Measurements from ENCODE around the gene PIP5K1B.

Gene PIP5K1B

GRCh38 chr9:68871236-68871635 is 166.2 kb downstream of the PIP5K1B start:
- no peak for ATAC-seq
- TF ChIP-seq POU6F1 (CRISPR knock-in tag; IDR thresholded peaks at IDR 0.05; ENCODE audit: borderline replicate concordance, low read depth): no peak
- TF ChIP-seq ZNF8 (CRISPR knock-in tag; IDR thresholded peaks at IDR 0.05): no peak
- TF ChIP-seq RARB (CRISPR knock-in tag; IDR thresholded peaks at IDR 0.05): no peak
- no peak for TF ChIP-seq PPARA (CRISPR knock-in tag; IDR thresholded peaks at IDR 0.05; ENCODE audit: borderline replicate concordance)
- no peak for TF ChIP-seq OSR1 (CRISPR knock-in tag; IDR thresholded peaks at IDR 0.05)
- TF ChIP-seq TOX (CRISPR knock-in tag; IDR thresholded peaks at IDR 0.05; ENCODE audit: borderline replicate concordance): no peak
- TF ChIP-seq CSRNP3 (CRISPR knock-in tag; IDR thresholded peaks at IDR 0.05): no peak
- TF ChIP-seq TSHZ2 (CRISPR knock-in tag; IDR thresholded peaks at IDR 0.05): no peak
- TF ChIP-seq, protein P1, sequence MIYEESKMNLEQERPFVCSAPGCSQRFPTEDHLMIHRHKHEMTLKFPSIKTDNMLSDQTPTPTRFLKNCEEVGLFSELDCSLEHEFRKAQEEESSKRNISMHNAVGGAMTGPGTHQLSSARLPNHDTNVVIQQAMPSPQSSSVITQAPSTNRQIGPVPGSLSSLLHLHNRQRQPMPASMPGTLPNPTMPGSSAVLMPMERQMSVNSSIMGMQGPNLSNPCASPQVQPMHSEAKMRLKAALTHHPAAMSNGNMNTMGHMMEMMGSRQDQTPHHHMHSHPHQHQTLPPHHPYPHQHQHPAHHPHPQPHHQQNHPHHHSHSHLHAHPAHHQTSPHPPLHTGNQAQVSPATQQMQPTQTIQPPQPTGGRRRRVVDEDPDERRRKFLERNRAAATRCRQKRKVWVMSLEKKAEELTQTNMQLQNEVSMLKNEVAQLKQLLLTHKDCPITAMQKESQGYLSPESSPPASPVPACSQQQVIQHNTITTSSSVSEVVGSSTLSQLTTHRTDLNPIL (CRISPR knock-in tag; IDR thresholded peaks at IDR 0.05; ENCODE audit: low read depth): no peak
- TF ChIP-seq ZNF70 (CRISPR knock-in tag; IDR thresholded peaks at IDR 0.05): no peak
- no peak for TF ChIP-seq ZC3H10 (CRISPR knock-in tag; IDR thresholded peaks at IDR 0.05)
- TF ChIP-seq ARNTL (CRISPR knock-in tag; IDR thresholded peaks at IDR 0.05; ENCODE audit: borderline replicate concordance, low read depth): no peak

DNA sequence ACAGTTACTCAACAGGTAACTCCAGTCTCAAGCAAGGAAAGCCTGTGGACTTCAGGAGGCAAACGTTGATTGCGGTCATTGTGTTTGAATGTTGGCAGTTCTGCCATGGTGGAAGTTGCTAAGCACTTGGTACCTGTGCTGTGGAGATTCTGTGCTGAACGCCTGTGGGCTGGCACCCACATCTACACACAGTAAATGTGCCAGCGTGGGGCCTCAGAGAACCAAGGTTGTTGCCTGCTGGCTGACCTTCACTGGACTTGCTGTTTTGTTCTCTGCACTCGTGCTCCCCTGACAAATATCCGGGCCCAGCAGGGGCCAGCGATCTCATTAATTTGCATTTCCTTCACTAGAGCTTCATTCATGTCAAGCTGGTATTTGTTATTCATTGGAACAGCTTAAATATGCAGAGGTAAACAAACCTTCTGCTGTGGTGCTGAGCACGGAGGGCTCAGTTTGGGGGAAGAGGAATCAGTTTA is 167.0 kb downstream of the PIP5K1B start:
- no peak for ATAC-seq
- no peak for TF ChIP-seq ZNF70 (CRISPR knock-in tag; IDR thresholded peaks at IDR 0.05)
- TF ChIP-seq POU6F1 (CRISPR knock-in tag; IDR thresholded peaks at IDR 0.05; ENCODE audit: borderline replicate concordance, low read depth): no peak
- no peak for TF ChIP-seq ARNTL (CRISPR knock-in tag; IDR thresholded peaks at IDR 0.05; ENCODE audit: borderline replicate concordance, low read depth)
- no peak for TF ChIP-seq ZNF565 (CRISPR knock-in tag; conservative IDR thresholded peaks at IDR 0.05; ENCODE audit: low read depth)
- no peak for TF ChIP-seq TOX (CRISPR knock-in tag; IDR thresholded peaks at IDR 0.05; ENCODE audit: borderline replicate concordance)
- TF ChIP-seq ZNF8 (CRISPR knock-in tag; IDR thresholded peaks at IDR 0.05): no peak
- no peak for TF ChIP-seq ISL1 (CRISPR knock-in tag; IDR thresholded peaks at IDR 0.05)

GRCh38 chr9:68873179-68873578 is 168.1 kb downstream of the PIP5K1B start:
- no peak for ATAC-seq
- no peak for TF ChIP-seq ISL1 (CRISPR knock-in tag; IDR thresholded peaks at IDR 0.05)
- TF ChIP-seq CSDC2 (CRISPR knock-in tag; IDR thresholded peaks at IDR 0.05): no peak
- no peak for TF ChIP-seq ESRRG (CRISPR knock-in tag; IDR thresholded peaks at IDR 0.05)
- no peak for TF ChIP-seq TSHZ2 (CRISPR knock-in tag; IDR thresholded peaks at IDR 0.05)
- no peak for TF ChIP-seq GLIS3 (CRISPR knock-in tag; IDR thresholded peaks at IDR 0.05)
- TF ChIP-seq OSR1 (CRISPR knock-in tag; IDR thresholded peaks at IDR 0.05): no peak
- no peak for TF ChIP-seq TCF4 (CRISPR knock-in tag; IDR thresholded peaks at IDR 0.05; ENCODE audit: borderline replicate concordance)
- no peak for TF ChIP-seq ARNTL (CRISPR knock-in tag; IDR thresholded peaks at IDR 0.05; ENCODE audit: borderline replicate concordance, low read depth)
- TF ChIP-seq BACH2 (CRISPR knock-in tag; IDR thresholded peaks at IDR 0.05; ENCODE audit: borderline replicate concordance): no peak
- TF ChIP-seq ZNF565 (CRISPR knock-in tag; conservative IDR thresholded peaks at IDR 0.05; ENCODE audit: low read depth): no peak
- no peak for TF ChIP-seq POU6F1 (CRISPR knock-in tag; IDR thresholded peaks at IDR 0.05; ENCODE audit: borderline replicate concordance, low read depth)
- TF ChIP-seq ZFP3 (CRISPR knock-in tag; IDR thresholded peaks at IDR 0.05): no peak
- TF ChIP-seq ZNF8 (CRISPR knock-in tag; IDR thresholded peaks at IDR 0.05): no peak
- no peak for TF ChIP-seq ZC3H10 (CRISPR knock-in tag; IDR thresholded peaks at IDR 0.05)
- TF ChIP-seq ZFP30 (CRISPR knock-in tag; IDR thresholded peaks at IDR 0.05): no peak

Measured in SK-N-SH treated with all-trans-retinoic acid at 6 μM for 48 hours (cell line).